ENCODE data around the gene CRISPLD2.

DNA sequence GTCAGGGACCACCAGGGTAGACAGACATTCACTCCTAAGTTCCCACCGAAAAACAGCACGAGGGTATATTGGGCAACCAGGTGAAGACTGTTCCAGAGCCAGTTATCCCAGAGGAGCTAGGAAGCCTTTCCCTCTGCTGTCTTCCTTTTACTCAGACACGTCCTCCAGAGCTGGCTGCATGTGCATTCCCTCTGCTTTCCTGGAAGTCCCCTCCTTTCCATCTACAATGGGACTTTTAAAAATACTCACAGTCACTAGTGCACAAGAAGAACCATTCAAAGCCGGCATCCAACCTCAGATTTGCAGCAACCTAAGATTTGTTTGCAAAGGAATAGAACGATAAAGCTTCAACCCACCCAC, 32.5 kb upstream of the CRISPLD2 start:
- TF ChIP-seq, protein P1, sequence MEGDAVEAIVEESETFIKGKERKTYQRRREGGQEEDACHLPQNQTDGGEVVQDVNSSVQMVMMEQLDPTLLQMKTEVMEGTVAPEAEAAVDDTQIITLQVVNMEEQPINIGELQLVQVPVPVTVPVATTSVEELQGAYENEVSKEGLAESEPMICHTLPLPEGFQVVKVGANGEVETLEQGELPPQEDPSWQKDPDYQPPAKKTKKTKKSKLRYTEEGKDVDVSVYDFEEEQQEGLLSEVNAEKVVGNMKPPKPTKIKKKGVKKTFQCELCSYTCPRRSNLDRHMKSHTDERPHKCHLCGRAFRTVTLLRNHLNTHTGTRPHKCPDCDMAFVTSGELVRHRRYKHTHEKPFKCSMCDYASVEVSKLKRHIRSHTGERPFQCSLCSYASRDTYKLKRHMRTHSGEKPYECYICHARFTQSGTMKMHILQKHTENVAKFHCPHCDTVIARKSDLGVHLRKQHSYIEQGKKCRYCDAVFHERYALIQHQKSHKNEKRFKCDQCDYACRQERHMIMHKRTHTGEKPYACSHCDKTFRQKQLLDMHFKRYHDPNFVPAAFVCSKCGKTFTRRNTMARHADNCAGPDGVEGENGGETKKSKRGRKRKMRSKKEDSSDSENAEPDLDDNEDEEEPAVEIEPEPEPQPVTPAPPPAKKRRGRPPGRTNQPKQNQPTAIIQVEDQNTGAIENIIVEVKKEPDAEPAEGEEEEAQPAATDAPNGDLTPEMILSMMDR (conservative IDR thresholded peaks at IDR 0.05 in 1 of 2, IDR thresholded peaks at IDR 0.05 in 1 of 2; ENCODE audit: extremely low read depth in 1 of 2, insufficient read depth in 1 of 2, low read depth in 1 of 2, low read length in 2 of 2), result no peak
- no peak for TF ChIP-seq EZH2 (IDR thresholded peaks at IDR 0.05; ENCODE audit: borderline replicate concordance, low read length)
